Globus pallidus (tissue), 1 donor: Measurements from ENCODE around the gene SEM1.
"Not testable (repeated sequence)": the region's sequence is repeated elsewhere in the genome, so short reads cannot be mapped to it uniquely, and the experiment has no call there.

Experiments used
- DNase-seq: peaks from one replicate; pipeline ENCODE4 v3.0.0-alpha.2; 2015; ENCODE audit warnings: low spot score

SEM1 gene

DNA sequence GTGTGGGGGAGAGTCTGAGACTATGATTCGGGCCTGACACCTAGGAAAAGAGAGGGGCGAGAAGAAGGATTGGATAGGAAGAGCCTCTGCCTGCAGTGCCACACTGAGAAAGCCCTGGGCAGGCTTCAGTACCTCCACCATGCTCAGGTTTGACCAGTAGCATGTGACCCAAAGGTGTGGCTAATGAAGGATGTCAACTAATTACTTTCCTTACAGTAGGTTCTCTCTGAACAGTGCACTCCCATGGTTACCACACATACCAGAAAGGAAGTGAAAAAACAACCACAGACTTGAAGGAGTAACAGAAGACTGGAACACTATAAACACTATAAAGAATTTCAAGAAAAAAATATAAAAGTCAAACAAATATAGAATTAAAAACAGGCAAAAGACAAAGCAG lies 46.2 kb downstream of the SEM1 start:
- DNase-seq, result no peak

DNA sequence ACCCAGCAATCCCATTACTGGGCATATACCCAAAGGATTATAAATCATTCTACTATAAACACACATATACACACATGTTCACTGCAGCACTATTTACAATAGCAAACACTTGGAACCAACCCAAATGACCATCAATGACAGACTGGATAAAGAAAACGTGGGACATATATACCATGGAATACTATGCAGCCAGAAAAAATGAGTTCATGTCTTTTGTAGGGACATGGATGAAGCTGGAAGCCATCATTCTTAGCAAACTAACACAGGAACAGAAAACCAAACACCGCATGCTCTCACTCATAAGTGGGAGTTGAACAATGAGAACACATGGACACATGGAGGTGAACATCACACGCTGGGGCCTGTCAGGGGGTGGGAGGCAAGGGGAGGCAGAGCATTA lies 47.5 kb downstream of the SEM1 start:
- DNase-seq, result not testable (repeated sequence)

DNA sequence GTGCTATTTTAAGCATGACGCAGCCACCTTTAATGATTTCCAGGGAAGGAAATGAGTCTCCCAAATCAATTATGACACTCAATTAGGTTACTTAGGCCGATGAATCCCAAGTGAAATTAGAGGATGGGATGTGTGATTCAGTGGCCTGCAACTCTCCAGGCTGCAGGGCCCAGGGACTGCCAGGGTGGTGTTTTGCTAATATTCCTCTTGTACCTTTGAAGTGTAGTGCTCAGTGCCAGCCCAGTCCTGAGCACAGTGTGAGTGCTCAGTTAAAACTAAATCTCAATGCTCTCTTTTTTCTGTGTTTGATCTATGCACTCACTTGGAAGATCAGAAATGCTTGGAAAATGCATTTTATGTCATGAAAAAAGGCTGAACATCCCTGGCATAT lies 51.6 kb downstream of the SEM1 start:
- no peak for DNase-seq

DNA sequence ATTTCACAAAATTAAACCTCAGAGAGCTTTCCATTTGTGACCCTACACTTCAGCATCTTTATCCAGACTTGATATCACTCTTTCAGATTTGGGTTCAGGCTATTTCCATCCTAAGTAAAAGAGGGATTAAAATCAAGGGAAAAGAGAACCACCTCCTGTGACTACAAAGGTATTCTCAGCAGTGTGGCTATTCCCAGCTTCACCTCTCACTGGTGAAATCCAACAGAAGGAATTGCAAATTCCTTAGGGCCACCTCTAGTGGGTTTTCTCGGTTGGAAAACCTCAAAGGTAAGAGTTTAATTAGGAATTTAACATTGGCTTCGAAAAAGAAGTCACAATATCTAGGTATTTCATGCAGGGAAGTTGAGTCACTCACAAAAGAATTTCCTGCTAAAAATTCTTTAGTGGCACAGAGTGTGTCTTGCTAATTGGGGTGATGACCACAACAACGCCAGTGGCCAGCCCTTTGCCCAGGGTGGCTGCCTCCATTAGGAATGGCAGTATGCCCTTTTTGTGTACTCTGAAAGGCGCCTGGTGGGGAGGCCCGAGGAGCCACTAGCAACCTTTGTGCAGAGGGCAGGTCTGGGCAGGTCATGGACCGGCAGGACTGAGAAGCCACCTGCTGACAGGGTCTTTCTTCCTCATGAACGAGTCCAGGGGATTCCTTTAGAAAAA lies 52.2 kb downstream of the SEM1 start:
- DNase-seq, result no peak

DNA sequence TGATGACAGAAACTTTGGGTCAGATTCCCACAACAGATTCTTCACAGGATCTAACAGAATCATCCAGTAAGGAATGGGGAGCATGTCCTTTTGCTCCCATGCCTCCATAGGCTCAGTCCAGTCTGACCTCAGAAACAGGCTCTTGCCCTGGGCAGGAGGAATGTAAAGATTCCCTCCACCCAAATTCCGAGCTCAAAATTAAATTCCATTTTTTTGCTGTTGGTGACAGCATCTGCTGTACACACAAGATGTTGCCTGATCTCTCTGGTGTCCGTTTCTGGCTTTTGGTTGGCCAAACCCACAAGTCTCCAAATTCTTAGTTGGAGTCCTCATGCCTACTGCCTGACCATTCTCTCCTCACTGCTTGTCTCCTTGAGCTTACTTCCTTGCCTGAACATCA lies 53.7 kb downstream of the SEM1 start:
- DNase-seq, result no peak

DNA sequence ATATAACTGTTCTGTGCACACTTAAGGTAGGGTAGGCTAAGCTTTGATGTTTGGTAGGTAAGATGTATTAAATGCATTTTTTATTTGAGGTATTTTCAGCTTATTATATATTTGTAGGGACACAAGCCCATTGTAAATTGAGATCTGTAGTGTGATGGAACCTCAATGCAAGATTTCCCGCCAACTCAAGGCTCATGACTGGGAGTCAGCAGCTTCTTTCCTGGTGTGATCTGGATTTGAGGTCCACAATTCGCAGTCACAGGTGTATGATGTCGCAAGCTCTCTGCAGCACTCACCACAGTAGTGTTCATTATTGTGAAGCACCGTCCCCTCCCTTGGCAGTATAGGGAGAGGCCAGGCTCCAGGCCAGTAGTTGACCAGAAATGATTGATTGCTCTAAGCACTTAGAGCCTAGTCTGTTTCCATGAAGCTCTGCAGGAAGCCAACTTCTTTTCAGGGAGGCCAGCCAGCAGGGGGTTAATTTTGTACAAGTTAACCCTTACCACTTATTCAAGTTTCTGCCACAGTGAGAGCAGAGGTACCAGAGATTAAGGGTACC lies 54.9 kb downstream of the SEM1 start:
- no peak for DNase-seq

DNA sequence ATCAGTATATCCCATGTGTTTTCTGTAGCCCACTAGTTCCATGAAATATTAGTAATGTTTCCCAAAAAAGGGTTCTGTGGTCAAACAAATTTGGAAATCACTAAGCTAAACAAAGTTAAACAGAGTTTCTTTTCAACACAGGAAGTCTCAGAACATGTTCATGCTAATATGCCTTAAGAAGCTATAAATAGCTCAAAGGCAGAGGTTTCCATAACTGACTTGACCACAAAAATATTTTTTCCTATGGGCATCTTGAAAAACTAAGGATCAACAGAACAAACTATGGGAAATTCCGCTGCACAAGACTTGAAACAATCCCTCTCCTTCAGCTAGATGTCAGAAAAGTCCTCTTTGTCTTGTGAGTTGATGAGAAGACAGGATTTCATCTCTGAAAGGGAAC lies 59.7 kb downstream of the SEM1 start:
- DNase-seq, result no peak

DNA sequence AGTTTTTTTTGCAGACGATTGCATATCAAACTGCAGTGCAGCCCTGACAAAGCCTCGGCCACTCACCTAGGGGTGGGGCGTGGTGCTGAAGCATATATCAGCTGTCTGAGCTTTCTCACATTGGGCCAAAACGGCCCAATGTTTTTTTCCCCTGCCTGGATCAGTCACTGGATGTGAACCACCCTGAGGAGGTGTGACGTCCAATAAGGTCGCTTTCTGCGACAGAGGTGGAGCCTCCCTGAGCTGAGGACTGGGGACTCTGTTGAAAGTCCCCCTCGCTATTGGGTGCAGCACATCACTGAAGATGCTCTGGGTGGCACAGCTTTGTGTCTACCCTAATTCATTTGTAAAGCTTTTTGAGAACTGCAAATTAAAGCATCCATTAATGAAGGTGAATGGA lies 60.9 kb downstream of the SEM1 start:
- no peak for DNase-seq

DNA sequence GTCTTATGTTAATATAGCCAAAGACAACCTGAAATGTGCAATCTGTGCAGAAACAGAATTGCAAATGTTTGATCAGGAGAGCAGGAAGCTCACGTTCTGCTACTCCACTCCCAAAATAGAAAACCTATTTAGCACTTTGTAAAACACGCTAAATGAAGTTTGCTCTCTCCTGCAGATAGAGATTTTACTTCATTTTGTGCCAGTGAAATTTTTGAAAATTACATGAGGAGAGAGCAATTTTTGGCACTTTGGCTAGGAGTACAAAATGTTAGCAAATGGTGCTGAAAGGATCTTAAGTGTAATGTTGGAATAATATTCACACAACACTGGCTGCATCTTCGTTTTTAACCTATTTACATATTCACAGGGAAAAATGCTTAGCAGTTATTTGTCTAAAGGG lies 61.9 kb downstream of the SEM1 start:
- DNase-seq, result no peak

DNA sequence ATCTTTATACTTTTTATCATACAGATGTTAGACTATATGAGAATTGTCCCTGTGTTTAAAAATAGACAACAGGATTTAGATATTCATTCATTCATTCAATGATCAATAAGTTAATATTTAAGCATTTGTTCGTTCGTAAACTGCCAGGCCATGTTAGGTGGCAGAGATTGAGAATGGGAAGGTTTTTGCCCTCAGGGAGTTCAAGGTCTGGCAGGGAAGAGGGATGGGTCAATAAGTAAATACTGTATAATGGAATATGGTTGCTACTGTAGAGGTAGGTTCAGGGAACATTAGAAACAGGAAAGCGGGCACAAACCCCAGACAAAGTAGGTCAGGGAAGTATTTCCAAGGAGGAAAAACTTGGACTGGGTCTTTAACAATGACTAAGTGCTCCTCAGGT lies 64.6 kb downstream of the SEM1 start:
- no peak for DNase-seq

DNA sequence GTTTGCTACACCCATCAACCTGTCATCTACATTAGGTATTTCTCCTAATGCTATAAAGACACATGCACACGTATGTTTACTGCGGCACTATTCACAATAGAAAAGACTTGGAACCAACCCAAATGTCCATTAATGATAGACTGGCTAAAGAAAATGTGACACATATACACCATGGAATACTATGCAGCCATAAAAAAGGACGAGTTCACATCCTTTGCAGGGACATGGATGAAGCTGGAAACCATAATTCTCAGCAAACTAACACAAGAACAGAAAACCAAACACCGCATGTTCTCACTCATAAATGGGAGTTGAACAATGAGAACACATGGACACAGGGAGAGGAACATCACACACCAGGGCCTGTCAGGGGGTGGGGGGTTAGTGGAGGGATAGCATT lies 66.2 kb downstream of the SEM1 start:
- DNase-seq, result not testable (repeated sequence)

DNA sequence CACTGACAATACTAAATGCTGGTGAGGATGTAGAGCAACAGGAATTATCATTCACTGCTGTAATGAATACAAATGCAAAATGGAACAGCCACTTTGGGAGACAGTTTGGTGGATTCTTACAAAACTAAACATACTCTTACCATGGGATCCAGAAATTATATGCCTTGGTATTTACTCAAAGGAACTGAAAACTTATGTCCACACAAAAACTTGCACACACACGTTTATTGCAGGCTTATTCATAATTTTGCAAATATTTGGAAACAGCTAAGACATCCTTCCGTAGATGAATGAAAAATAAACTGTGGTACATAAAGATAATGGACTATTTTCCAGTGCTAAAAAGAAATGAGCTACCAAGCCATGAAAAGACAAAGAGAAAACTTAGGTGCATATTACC lies 69.6 kb downstream of the SEM1 start:
- DNase-seq, result no peak
